GM21786 (cell line): Measurements from ENCODE around the gene IGFL3.

ENCODE experiments used
- ATAC-seq: cut with Tn5 transposase; IDR thresholded peaks from one replicate; pipeline ENCODE4 v1.9.1; 2021; ENCODE audit not compliant: unreplicated experiment

The IGFL3 gene

GRCh38 chr19:46077815-46078167 lies 46.7 kb downstream of the IGFL3 start:
- ATAC-seq = no peak

GRCh38 chr19:46076951-46077814 lies 47.3 kb downstream of the IGFL3 start:
- no peak for ATAC-seq

GRCh38 chr19:46076031-46076880 lies 48.2 kb downstream of the IGFL3 start:
- no peak for ATAC-seq

DNA sequence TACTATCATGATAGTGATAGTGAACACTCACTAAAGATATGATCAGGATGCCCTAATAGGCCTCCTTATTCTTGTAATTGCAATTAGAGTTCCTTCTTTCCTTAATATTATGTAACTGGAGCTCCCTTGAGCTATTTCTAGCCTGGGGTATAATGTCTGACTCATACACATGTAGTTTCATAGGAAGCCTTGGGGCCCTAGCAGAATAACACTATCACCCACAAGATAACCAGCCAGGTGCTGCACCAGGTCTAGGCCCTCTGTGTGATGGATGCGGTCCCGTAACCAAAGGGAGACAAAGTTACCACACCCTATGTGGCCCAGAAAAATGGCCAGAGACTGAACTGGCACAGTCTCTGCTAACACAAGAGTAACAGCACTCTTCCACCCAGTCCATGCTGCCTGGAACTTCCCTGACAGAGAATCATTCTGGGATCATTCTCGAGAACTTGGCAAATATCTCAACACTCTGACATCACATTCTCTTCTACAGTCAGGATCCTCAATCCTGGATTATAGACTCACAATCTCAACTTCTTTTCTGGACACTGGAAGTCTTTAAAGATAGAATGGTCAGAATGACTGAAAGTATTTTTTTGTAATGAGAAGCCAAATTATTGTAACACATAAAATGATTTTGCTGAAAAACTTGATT lies 51.1 kb downstream of the IGFL3 start:
- no peak for ATAC-seq
